Calu3 (cell line): ENCODE data around the gene FPGS. TPM values are rescaled to one million over a fixed set of nuclear protein-coding genes. Genes with fewer than 3 reads are reported as not detected.
A peak's percentile ranks its signal among the peaks of the same experiment; 100 is the strongest.

Experiments
- BruUV-seq: library from RNA; stranded (reverse); fragments of 400-500 nt; replicated peaks from 2 replicates; lab custom pipeline; 2021; lab: Mats Ljungman, UMichigan
- CTCF ChIA-PET: fragments of 300-600 bp; sonication (Branson Sonifier 250); formaldehyde crosslinking; loops from one replicate; lab custom pipeline; 2022; ENCODE audit warnings: antibody characterized with exemption; lab: Charles Lee
- DNase-seq: peaks from one replicate; pipeline ENCODE4 v3.0.0; 2022
- H3K27ac Mint-ChIP-seq: one replicate; pipeline ENCODE4 v1.8.0; 2022; ENCODE audit warnings: mixed read lengths; ENCODE audit not compliant: unreplicated experiment
- H3K27me3 Mint-ChIP-seq: one replicate; pipeline ENCODE4 v1.8.0; 2022; ENCODE audit warnings: mixed read lengths; ENCODE audit not compliant: unreplicated experiment
- H3K36me3 Mint-ChIP-seq: one replicate; pipeline ENCODE4 v1.8.0; 2022; ENCODE audit warnings: mild to moderate bottlenecking, moderate library complexity, mixed read lengths; ENCODE audit not compliant: insufficient read depth, unreplicated experiment
- H3K4me1 Mint-ChIP-seq: one replicate; pipeline ENCODE4 v1.8.0; 2022; ENCODE audit warnings: mild to moderate bottlenecking, low read depth, mixed read lengths; ENCODE audit not compliant: unreplicated experiment
- H3K4me3 Mint-ChIP-seq: one replicate; pipeline ENCODE4 v1.8.0; 2022; ENCODE audit warnings: mild to moderate bottlenecking, low read depth, moderate library complexity, mixed read lengths; ENCODE audit not compliant: unreplicated experiment
- H3K9me3 Mint-ChIP-seq: one replicate; pipeline ENCODE4 v1.8.0; 2022; ENCODE audit warnings: low read depth, mixed read lengths; ENCODE audit not compliant: unreplicated experiment
- intact Hi-C: fragments of 100-400 bp; cut with micrococcal nuclease; formaldehyde crosslinking; loops from one replicate; pipeline ENCODE4 v1.10.0; 2022; ENCODE audit not compliant: unreplicated experiment
- total RNA-seq: library from RNA; stranded (reverse); gene quantifications from 2 replicates; pipeline ENCODE4 v1.2.3, GENCODE V29; 2022
- TF ChIP-seq, protein P1 (sequence below): fragments of 200-600 bp; IDR thresholded peaks from one replicate; pipeline ENCODE4 v1.8.0; 2022; ENCODE audit warnings: antibody characterized with exemption; ENCODE audit not compliant: unreplicated experiment

Gene FPGS
- total RNA-seq, 1 experiment from 2014 or later, result 75.2 TPM

DNA sequence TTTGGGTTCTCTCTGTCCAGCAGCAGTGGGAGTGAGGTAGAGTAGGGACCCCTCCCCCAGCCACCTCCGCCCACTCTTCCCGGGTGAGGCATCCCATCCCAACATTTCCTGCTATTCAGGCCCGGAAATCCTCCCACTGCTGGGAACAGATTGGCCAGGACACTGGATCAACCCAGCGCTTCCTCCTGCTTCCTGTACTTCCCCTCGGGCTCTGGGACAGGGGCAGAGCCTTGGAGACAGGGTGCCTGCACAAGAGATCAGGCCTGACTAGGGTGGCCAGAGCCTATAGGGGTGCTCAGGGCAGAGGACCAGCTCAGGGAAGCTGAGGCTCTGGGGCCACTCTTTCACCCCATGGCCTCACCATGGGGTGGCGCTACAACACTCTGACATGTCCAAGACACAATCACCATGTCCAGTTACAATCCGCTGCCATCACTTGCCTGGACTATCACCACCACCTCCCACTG, 38.7 kb upstream of the FPGS start:
- CTCF ChIA-PET, result interaction anchor here (0.6 to 1.5 kb wide), 2 partner anchors 106 to 228 kb away, joined by 3 to 6 read pairs; no protein-coding TSS in a partner anchor
- H3K36me3 Mint-ChIP-seq, result peaks cover 5% of the 10 kb centered on the region
- BruUV-seq, result no TSS peak
- H3K27ac Mint-ChIP-seq, result no peak overlapping the region
- peak; percentile 35 for DNase-seq
- H3K4me3 Mint-ChIP-seq, result no peak overlapping the region
- no peaks in the 10 kb centered on the region for H3K9me3 Mint-ChIP-seq
- intact Hi-C loops, result no loop called here
- H3K4me1 Mint-ChIP-seq, result no peaks in the 10 kb centered on the region
- TF ChIP-seq, protein P1, sequence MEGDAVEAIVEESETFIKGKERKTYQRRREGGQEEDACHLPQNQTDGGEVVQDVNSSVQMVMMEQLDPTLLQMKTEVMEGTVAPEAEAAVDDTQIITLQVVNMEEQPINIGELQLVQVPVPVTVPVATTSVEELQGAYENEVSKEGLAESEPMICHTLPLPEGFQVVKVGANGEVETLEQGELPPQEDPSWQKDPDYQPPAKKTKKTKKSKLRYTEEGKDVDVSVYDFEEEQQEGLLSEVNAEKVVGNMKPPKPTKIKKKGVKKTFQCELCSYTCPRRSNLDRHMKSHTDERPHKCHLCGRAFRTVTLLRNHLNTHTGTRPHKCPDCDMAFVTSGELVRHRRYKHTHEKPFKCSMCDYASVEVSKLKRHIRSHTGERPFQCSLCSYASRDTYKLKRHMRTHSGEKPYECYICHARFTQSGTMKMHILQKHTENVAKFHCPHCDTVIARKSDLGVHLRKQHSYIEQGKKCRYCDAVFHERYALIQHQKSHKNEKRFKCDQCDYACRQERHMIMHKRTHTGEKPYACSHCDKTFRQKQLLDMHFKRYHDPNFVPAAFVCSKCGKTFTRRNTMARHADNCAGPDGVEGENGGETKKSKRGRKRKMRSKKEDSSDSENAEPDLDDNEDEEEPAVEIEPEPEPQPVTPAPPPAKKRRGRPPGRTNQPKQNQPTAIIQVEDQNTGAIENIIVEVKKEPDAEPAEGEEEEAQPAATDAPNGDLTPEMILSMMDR, result no peak
- peaks cover 74% of the 10 kb centered on the region for H3K27me3 Mint-ChIP-seq

DNA sequence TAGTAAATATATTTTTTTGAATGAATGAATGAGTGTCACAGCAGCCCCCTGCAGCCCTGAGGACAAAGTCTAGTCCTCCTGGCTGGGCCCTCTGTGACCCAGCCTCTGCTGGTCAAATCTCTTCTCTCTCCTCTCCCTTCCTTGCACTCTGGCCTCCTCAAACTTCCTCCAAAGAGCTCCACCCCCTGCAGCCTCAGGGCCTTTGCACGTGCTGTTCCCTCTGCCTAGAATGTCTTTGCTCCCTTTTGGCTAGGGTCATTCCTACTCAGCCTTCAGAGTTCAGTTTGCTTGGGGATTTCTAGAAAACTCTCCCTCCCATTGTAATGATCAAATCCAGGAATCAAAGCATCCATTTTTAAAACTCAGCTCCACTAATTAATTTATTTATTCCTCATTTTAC, 37.3 kb upstream of the FPGS start:
- CTCF ChIA-PET, result no interaction called here
- BruUV-seq, result no TSS peak
- intact Hi-C loops, result no loop called here
- TF ChIP-seq, protein P1, result no peak
- H3K27me3 Mint-ChIP-seq, result peaks cover 79% of the 10 kb centered on the region
- H3K27ac Mint-ChIP-seq, result no peak overlapping the region
- DNase-seq, result no peak
- peaks cover 5% of the 10 kb centered on the region for H3K36me3 Mint-ChIP-seq
- H3K4me1 Mint-ChIP-seq, result no peaks in the 10 kb centered on the region
- no peak overlapping the region for H3K4me3 Mint-ChIP-seq
- H3K9me3 Mint-ChIP-seq, result no peaks in the 10 kb centered on the region

DNA sequence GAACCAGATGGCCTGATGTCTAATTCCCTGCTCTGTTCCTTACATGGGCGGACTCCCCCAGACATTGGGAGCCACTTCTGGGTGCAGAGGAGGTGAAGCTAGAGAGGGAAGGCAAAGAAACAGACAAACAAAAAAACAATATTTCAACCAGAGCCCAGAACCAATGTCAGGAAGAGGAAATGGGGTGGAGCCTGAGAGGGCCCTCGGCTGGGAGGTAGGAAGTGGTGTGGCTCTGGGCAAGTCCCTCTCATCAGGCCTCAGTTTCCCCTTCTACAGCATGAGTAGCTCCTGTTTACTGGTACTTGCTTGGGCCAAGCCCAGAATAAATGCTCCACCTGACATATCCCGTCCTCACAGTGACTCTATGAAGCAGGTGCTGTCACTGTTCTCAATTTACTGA, 35.3 kb upstream of the FPGS start:
- Mint-ChIP-seq H3K27ac (no peak overlapping the region), H3K9me3 (no peaks in the 10 kb centered on the region), H3K4me3 (no peak overlapping the region), H3K4me1 (no peaks in the 10 kb centered on the region), H3K36me3 (peaks cover 13% of the 10 kb centered on the region), H3K27me3 (peaks cover 67% of the 10 kb centered on the region)
- TF ChIP-seq, protein P1, result no peak
- no peak for DNase-seq
- CTCF ChIA-PET, result no interaction called here
- no TSS peak for BruUV-seq
- intact Hi-C loops, result no loop called here

DNA sequence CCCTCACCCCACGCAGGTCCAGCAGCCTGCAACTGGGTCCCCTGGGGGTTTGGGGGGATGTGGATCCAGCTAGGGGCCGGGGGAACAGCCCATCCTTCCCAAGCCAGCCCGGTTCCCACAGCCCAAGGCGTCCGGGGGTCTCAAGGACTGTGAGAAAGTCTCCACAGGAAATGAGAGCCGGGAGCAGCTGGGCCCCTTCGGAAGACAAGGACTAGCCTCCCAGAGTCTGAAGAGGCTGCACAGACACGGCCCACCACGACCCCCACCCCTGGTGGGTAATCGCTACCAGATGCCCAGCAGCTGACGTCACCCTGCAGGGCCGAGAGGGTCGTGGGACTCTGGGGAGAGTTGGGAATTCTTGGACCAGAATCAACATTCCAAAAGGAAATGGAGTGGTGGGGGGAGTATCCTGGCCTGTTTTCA, 34.8 kb upstream of the FPGS start:
- no TSS peak for BruUV-seq
- no peak overlapping the region for H3K4me3 Mint-ChIP-seq
- H3K9me3 Mint-ChIP-seq, result no peaks in the 10 kb centered on the region
- no peak overlapping the region for H3K27ac Mint-ChIP-seq
- no peaks in the 10 kb centered on the region for H3K4me1 Mint-ChIP-seq
- CTCF ChIA-PET, result no interaction called here
- peaks cover 61% of the 10 kb centered on the region for H3K27me3 Mint-ChIP-seq
- H3K36me3 Mint-ChIP-seq, result peaks cover 13% of the 10 kb centered on the region
- intact Hi-C loops, result no loop called here
- DNase-seq, result no peak
- TF ChIP-seq, protein P1, result no peak
